H9 (cell line): ENCODE results near the gene ASTL. TPM values are rescaled to one million over a fixed set of nuclear protein-coding genes. Genes with fewer than 3 reads are reported as not detected.

Source experiments
- DNase-seq: peaks from one replicate; pipeline ENCODE4 v3.0.0-alpha.2; 2017
- H2AFZ ChIP-seq: one replicate; pipeline ENCODE4 v1.6.1; 2013; ENCODE audit warnings: mild to moderate bottlenecking, low read length, control low read depth, moderate library complexity
- H2AK5ac ChIP-seq: 2 replicates; pipeline ENCODE4 v1.6.1; 2013; ENCODE audit warnings: low read length, control low read depth, mixed read lengths; ENCODE audit not compliant: insufficient read length
- H2BK120ac ChIP-seq: one replicate; pipeline ENCODE4 v1.6.1; 2013; ENCODE audit warnings: low read depth, mild to moderate bottlenecking, low read length, control low read depth, inconsistent platforms; ENCODE audit not compliant: poor library complexity, severe bottlenecking
- H2BK12ac ChIP-seq: 2 replicates; pipeline ENCODE4 v1.6.1; 2013; ENCODE audit warnings: low read length, control low read depth, mixed read lengths, low read depth; ENCODE audit not compliant: insufficient read length
- H2BK15ac ChIP-seq: 2 replicates; pipeline ENCODE4 v1.6.1; 2013; ENCODE audit warnings: low read depth, low read length, control low read depth
- H2BK20ac ChIP-seq: one replicate; pipeline ENCODE4 v1.6.1; 2013; ENCODE audit warnings: low read depth, mild to moderate bottlenecking, low read length, control low read depth, inconsistent platforms; ENCODE audit not compliant: poor library complexity, severe bottlenecking
- H2BK5ac ChIP-seq: 2 replicates; pipeline ENCODE4 v1.6.1; 2013; ENCODE audit warnings: low read length, control low read depth, mixed read lengths; ENCODE audit not compliant: insufficient read length
- H3K14ac ChIP-seq: 2 replicates; pipeline ENCODE4 v1.6.1; 2013; ENCODE audit warnings: low read length, control low read depth; ENCODE audit not compliant: insufficient read depth
- H3K18ac ChIP-seq: 2 replicates; pipeline ENCODE4 v1.6.1; 2013; ENCODE audit warnings: low read depth, mild to moderate bottlenecking, mixed read lengths, low read length, control low read depth; ENCODE audit not compliant: insufficient read length
- H3K23ac ChIP-seq: 2 replicates; pipeline ENCODE4 v1.6.1; 2013; ENCODE audit warnings: low read length, control low read depth, mixed read lengths, low read depth; ENCODE audit not compliant: insufficient read length
- H3K23me2 ChIP-seq: 2 replicates; pipeline ENCODE4 v1.6.1; 2013; ENCODE audit warnings: low read depth, mild to moderate bottlenecking, mixed read lengths, low read length, control low read depth; ENCODE audit not compliant: insufficient read length, poor library complexity, severe bottlenecking
- H3K27ac ChIP-seq: 2 replicates; pipeline ENCODE4 v1.5.1; 2013; ENCODE audit warnings: low read length, control low read depth, mixed read lengths, low read depth; ENCODE audit not compliant: insufficient read length
- H3K27me3 ChIP-seq: 2 replicates; pipeline ENCODE4 v1.6.1; 2013; ENCODE audit warnings: low read length, control low read depth, inconsistent platforms; ENCODE audit not compliant: insufficient read depth
- H3K4ac ChIP-seq: 2 replicates; pipeline ENCODE4 v1.6.1; 2013; ENCODE audit warnings: low read depth, mild to moderate bottlenecking, control low read depth, inconsistent platforms, low read length, moderate library complexity
- H3K4me1 ChIP-seq: 2 replicates; pipeline ENCODE4 v1.6.1; 2013; ENCODE audit warnings: low read length, control low read depth, inconsistent platforms; ENCODE audit not compliant: insufficient read depth
- H3K4me2 ChIP-seq: 2 replicates; pipeline ENCODE4 v1.6.1; 2013; ENCODE audit warnings: low read length, control low read depth, mixed read lengths; ENCODE audit not compliant: insufficient read length, insufficient read depth
- H3K56ac ChIP-seq: 2 replicates; pipeline ENCODE4 v1.6.1; 2013; ENCODE audit warnings: low read depth, mild to moderate bottlenecking, mixed read lengths, low read length, control low read depth; ENCODE audit not compliant: insufficient read length
- H3K79me1 ChIP-seq: 2 replicates; pipeline ENCODE4 v1.6.1; 2013; ENCODE audit warnings: low read depth, mild to moderate bottlenecking, moderate library complexity, low read length, control low read depth, inconsistent platforms; ENCODE audit not compliant: insufficient read depth, poor library complexity, severe bottlenecking
- H3K79me2 ChIP-seq: 2 replicates; pipeline ENCODE4 v1.6.1; 2013; ENCODE audit warnings: low read length, control low read depth, inconsistent platforms; ENCODE audit not compliant: insufficient read depth
- H3K9ac ChIP-seq: 2 replicates; pipeline ENCODE4 v1.6.1; 2013; ENCODE audit warnings: low read length, control low read depth, mixed read lengths; ENCODE audit not compliant: insufficient read length; ENCODE audit errors: extremely low read depth
- H3K9me3 ChIP-seq: one replicate; pipeline ENCODE4 v1.6.1; 2013; ENCODE audit warnings: low read depth, low read length, inconsistent platforms; ENCODE audit not compliant: control insufficient read depth
- H3T11ph ChIP-seq: one replicate; pipeline ENCODE4 v1.6.1; 2013; ENCODE audit warnings: mild to moderate bottlenecking, low read length, control low read depth, inconsistent platforms
- H4K20me1 ChIP-seq: one replicate; pipeline ENCODE4 v1.6.1; 2013; ENCODE audit not compliant: control insufficient read depth, insufficient read length, insufficient read depth
- H4K5ac ChIP-seq: 2 replicates; pipeline ENCODE4 v1.6.1; 2013; ENCODE audit warnings: low read depth, mild to moderate bottlenecking, mixed read lengths, low read length, control low read depth; ENCODE audit not compliant: insufficient read length
- H4K8ac ChIP-seq: replicated peaks from 2 replicates; pipeline ENCODE4 v1.6.1; 2013; ENCODE audit warnings: low read length, control low read depth, mixed read lengths, low read depth; ENCODE audit not compliant: insufficient read length
- H4K91ac ChIP-seq: 2 replicates; pipeline ENCODE4 v1.6.1; 2013; ENCODE audit warnings: low read depth, mild to moderate bottlenecking, moderate library complexity, mixed read lengths, low read length, control low read depth; ENCODE audit not compliant: insufficient read length
- H3K27ac Mint-ChIP-seq, 3 experiments: 2 replicates in 2 of 3; 3 replicates in 1 of 3; pipeline ENCODE4 v1.8.0; 2020 to 2021; ENCODE audit warnings: mixed read lengths in 3 of 3, mild to moderate bottlenecking in 1 of 3, moderate library complexity in 1 of 3
- H3K27me3 Mint-ChIP-seq: 2 replicates; pipeline ENCODE4 v1.8.0; 2021; ENCODE audit warnings: low read depth, mild to moderate bottlenecking, moderate library complexity, mixed read lengths
- H3K36me3 Mint-ChIP-seq, 3 experiments: 2 replicates in 2 of 3; 3 replicates in 1 of 3; pipeline ENCODE4 v1.8.0; 2020 to 2021; ENCODE audit warnings: low read depth in 3 of 3, mixed read lengths in 3 of 3; ENCODE audit not compliant: insufficient read depth in 1 of 3
- H3K4me1 Mint-ChIP-seq, 2 experiments: 2 replicates each; pipeline ENCODE4 v1.8.0; 2020; ENCODE audit warnings: mixed read lengths in 2 of 2
- H3K4me3 Mint-ChIP-seq, 2 experiments: 2 replicates in 1 of 2; 3 replicates in 1 of 2; pipeline ENCODE4 v1.8.0; 2020 to 2021; ENCODE audit warnings: mild to moderate bottlenecking in 2 of 2, mixed read lengths in 2 of 2, moderate library complexity in 1 of 2
- H3K9me3 Mint-ChIP-seq, 2 experiments: 2 replicates in 1 of 2; 3 replicates in 1 of 2; pipeline ENCODE4 v1.8.0; 2020; ENCODE audit warnings: mild to moderate bottlenecking in 2 of 2, mixed read lengths in 2 of 2, moderate library complexity in 1 of 2
- CTCF ChIP-seq: fragments of 200-600 bp; sonication (generic); conservative IDR thresholded peaks from 3 replicates; pipeline ENCODE4 v1.8.0; 2021; ENCODE audit warnings: antibody characterized with exemption, mild to moderate bottlenecking
- WGBS: extraction: QIAGEN DNeasy Blood & Tissue Kit; methylation state at CpG from one replicate; pipeline ENCODE4 v1.1.7; 2013; ENCODE audit warnings: missing lambda C conversion rate, low lambda C conversion rate, mixed read lengths; ENCODE audit not compliant: insufficient read length; ENCODE audit errors: extremely low coverage; 5-methylcytosine and 5-hydroxymethylcytosine counted together
- total RNA-seq: library from RNA; stranded (reverse); gene quantifications from 2 replicates; pipeline ENCODE4 v1.2.1, GENCODE V29; 2021

Gene ASTL
- total RNA-seq, 1 experiment from 2014 or later = 0.81 TPM

- H3K56ac ChIP-seq = no peak overlapping the region
- no peak overlapping the region for H3K27ac Mint-ChIP-seq
- H3K4me1 Mint-ChIP-seq = peaks cover 22 to 34% of the 10 kb centered on the region in 2 experiments
- no peak overlapping the region for H2BK12ac ChIP-seq
- H2BK120ac ChIP-seq = no peak overlapping the region
- H3K9me3 ChIP-seq = no peaks in the 10 kb centered on the region
- no peak overlapping the region for H2AFZ ChIP-seq
- no peak overlapping the region for H3K23ac ChIP-seq
- DNase-seq = no peak
- H3K27me3 ChIP-seq = no peaks in the 10 kb centered on the region
- H3K4ac ChIP-seq = no peak overlapping the region
- no CpG with 5 or more reads among the region's 10 CpGs for WGBS
- no peaks in the 10 kb centered on the region for H3K79me2 ChIP-seq
- H3K4me1 ChIP-seq = no peaks in the 10 kb centered on the region; the same call in 1 of the 2 replicates
- H3K4me2 ChIP-seq = no peak overlapping the region
- no peak overlapping the region for H3K18ac ChIP-seq
- TF ChIP-seq CTCF = no peak
- H2AK5ac ChIP-seq = no peak overlapping the region
- no peak overlapping the region for H4K8ac ChIP-seq
- no peaks in the 10 kb centered on the region for H3K23me2 ChIP-seq
- H3T11ph ChIP-seq = no peak overlapping the region
- H3K14ac ChIP-seq = no peak overlapping the region
- H3K27me3 Mint-ChIP-seq = peaks cover 7% of the 10 kb centered on the region
- no peak overlapping the region for H2BK15ac ChIP-seq
- no peak overlapping the region for H3K4me3 Mint-ChIP-seq
- H3K79me1 ChIP-seq = no peaks in the 10 kb centered on the region
- H2BK5ac ChIP-seq = no peak overlapping the region
- peaks cover 0 to 4% (median 0%) of the 10 kb centered on the region in 3 experiments; a peak in 2 of 7 replicates for H3K36me3 Mint-ChIP-seq
- H4K91ac ChIP-seq = no peak overlapping the region
- H4K20me1 ChIP-seq = no peaks in the 10 kb centered on the region
- H3K27ac ChIP-seq = no peak overlapping the region
- H3K9me3 Mint-ChIP-seq = 0 out of 5 replicates have a peak, but pooled peaks cover 0 to 3% of the 10 kb centered on the region in 2 experiments
- H3K9ac ChIP-seq = no peak overlapping the region
- H2BK20ac ChIP-seq = no peak overlapping the region
- H4K5ac ChIP-seq = no peak overlapping the region
Measured at GRCh38 chr2:96156011-96156820, 17.9 kb upstream of the ASTL start.
